ENCODE measurements around the gene SHANK3. TPM values are rescaled to one million over a fixed set of nuclear protein-coding genes. Genes with fewer than 3 reads are reported as not detected.

The SHANK3 gene
- total RNA-seq, 2 experiments from 2014 or later: 0.02 to 0.04 TPM

DNA sequence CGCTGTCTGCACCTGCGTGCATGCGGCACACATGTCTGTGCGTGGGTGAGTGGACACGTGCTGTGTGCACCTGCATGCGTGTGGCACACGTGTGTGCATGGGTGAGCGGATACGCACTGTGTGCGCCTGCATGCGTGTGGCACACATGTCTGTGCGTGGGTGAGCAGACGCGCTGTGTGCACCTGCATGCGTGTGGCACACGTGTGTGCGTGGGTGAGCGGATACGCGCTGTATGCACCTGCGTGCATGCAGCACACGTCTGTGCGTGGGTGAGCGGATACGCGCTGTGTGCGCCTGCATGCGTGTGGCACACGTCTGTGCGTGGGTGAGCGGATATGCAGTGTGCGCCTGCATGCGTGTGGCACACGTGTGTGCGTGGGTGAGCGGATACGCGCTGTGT lies 38.3 kb downstream of the SHANK3 start:
- H3K9me3 Mint-ChIP-seq: no peaks in the 10 kb centered on the region
- POLR2A ChIA-PET: no interaction called here
- H3K4me3 Mint-ChIP-seq: no peak overlapping the region
- CTCF ChIA-PET: no interaction called here
- H3K27me3 Mint-ChIP-seq: peaks cover 2% of the 10 kb centered on the region
- no peaks in the 10 kb centered on the region for H3K4me1 Mint-ChIP-seq
- no peak for DNase-seq
- no peaks in the 10 kb centered on the region for H3K36me3 Mint-ChIP-seq (ENCODE audit: low read depth)
- no peak overlapping the region for H3K27ac Mint-ChIP-seq

DNA sequence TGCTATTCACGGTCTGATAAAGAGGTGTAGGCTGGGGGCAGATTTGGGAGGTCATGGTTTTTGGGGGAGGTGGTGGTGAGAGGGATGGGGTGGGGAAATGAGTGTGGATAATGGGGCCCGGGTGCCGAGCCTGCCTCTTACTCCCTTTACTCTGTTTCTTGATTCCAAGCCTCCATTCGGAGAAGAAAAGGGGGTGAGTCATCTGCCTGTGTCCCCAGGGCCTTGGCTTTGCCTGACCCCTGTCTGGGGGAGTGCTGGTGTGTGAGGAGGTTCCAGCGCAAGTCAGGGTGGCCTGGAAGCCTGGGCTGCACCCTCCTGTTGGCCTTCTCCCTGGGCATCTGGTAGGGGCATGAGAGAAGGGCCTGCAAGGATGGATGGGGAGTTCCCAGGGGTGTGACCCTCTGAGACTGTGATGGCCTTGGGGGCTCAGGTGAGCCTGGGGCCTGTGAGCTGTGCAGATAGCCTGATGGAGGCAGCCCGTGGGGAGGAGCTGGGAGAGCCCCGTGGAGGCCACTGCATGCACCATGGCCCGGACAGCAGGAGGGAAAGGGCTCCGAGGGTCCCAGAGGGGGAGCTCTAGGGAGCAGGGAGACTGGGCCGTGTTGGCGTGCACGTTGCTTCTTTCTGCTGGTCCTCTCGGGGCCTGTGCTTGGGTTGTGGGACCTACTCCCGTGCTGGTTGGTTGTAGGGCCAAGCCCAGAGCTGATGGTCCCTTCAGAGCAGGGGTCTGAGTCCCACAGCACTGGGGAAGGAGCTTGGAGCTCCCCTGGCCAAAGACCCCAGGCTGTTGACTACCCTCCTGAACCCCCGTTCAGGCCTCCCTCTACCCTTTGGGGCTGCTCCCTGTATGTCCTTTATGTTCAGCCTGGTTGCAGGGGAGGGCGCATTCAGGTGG lies 39.1 kb downstream of the SHANK3 start:
- DNase-seq: no peak
- no peak overlapping the region for H3K4me3 Mint-ChIP-seq
- no peaks in the 10 kb centered on the region for H3K36me3 Mint-ChIP-seq (ENCODE audit: low read depth)
- no peaks in the 10 kb centered on the region for H3K4me1 Mint-ChIP-seq
- H3K9me3 Mint-ChIP-seq: no peaks in the 10 kb centered on the region
- ChIA-PET POLR2A (no interaction called here), CTCF (no interaction called here)
- no peak overlapping the region for H3K27ac Mint-ChIP-seq
- peaks cover 2% of the 10 kb centered on the region for H3K27me3 Mint-ChIP-seq

DNA sequence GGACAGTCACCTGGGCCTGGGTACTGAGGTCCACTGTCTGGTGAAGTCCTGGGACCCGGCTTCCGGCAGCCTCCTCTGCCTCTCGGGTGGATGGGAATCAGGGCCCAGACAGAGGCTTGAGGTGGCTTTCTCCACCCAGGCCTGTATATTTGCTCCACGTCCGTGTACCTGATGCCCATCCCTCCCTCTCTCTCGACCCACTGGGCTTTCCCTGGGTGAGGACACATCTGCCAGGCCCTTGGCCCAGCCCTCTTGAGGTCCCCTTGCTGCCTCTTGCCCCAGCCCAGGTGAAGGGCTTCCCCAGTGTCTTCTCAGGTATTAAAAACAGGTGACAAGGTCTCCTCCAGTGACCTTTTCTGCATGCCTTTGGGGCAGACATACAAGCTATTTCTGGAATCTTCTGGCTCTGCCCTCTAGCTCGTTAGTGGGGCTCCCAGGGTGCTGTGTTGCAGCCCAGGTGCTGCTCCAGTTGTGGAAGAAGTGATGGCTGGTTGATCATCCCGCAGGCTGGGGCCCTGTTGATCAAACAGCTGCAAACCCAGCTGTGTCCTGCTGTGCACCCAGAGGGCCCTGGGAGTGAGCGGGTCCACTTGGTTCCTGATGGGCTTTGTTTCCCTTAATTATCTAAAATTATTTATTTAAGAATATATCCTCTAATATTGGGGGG lies 39.9 kb downstream of the SHANK3 start:
- Mint-ChIP-seq H3K27me3 (peaks cover 2% of the 10 kb centered on the region), H3K36me3 (ENCODE audit: low read depth) (no peaks in the 10 kb centered on the region), H3K4me3 (no peak overlapping the region), H3K27ac (no peak overlapping the region), H3K9me3 (no peaks in the 10 kb centered on the region), H3K4me1 (no peaks in the 10 kb centered on the region)
- DNase-seq: no peak
- ChIA-PET CTCF (no interaction called here), POLR2A (no interaction called here)

DNA sequence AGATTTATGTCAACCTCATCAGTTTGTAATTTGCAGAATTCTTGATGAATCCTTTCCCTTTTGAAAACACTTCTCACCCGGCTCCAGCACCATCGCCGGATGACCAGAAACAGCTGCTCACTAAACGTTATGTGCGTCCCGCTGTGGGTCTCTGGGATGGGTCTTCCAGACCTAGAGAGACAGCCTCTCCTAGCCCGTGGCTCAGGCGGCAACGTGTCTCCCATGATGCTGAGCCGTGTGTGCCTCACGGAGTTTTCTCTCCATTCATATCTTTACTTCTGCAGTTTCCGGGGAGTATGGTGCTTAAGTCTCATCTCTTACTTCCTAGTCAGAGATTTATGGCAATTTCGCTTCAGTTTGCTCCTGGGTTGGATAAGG lies 40.4 kb downstream of the SHANK3 start:
- POLR2A ChIA-PET: no interaction called here
- H3K36me3 Mint-ChIP-seq (ENCODE audit: low read depth): no peaks in the 10 kb centered on the region
- H3K4me3 Mint-ChIP-seq: no peak overlapping the region
- no peak overlapping the region for H3K27ac Mint-ChIP-seq
- CTCF ChIA-PET: no interaction called here
- no peaks in the 10 kb centered on the region for H3K9me3 Mint-ChIP-seq
- H3K4me1 Mint-ChIP-seq: no peaks in the 10 kb centered on the region
- peaks cover 2% of the 10 kb centered on the region for H3K27me3 Mint-ChIP-seq
- DNase-seq: no peak

DNA sequence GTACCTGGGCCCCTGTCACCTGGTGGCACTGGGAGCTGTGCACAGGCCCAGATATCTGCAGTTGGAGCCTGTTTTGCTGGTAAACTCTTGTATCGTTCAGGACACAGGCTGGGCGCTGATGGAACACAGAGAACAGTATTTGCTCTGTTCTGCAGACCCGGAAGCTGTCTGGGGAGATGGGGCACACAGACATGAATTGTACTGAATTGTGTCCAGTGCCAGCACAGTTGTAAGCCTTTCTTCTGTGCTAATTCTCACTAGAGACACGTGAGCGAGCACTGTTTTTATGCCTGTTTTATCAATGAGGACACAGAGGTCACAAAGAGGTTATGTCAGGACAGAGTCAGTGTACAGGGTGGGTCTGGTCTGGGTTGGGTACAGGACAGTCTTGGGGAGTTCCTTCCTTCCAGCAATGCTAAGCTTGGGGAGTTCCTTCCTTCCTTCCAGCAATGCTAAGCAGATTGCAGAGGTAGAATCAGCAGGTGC lies 41.0 kb downstream of the SHANK3 start:
- POLR2A ChIA-PET: no interaction called here
- H3K36me3 Mint-ChIP-seq (ENCODE audit: low read depth): no peaks in the 10 kb centered on the region
- peaks cover 2% of the 10 kb centered on the region for H3K27me3 Mint-ChIP-seq
- CTCF ChIA-PET: no interaction called here
- H3K27ac Mint-ChIP-seq: no peak overlapping the region
- H3K4me3 Mint-ChIP-seq: no peak overlapping the region
- no peaks in the 10 kb centered on the region for H3K4me1 Mint-ChIP-seq
- no peak for DNase-seq
- H3K9me3 Mint-ChIP-seq: no peaks in the 10 kb centered on the region

DNA sequence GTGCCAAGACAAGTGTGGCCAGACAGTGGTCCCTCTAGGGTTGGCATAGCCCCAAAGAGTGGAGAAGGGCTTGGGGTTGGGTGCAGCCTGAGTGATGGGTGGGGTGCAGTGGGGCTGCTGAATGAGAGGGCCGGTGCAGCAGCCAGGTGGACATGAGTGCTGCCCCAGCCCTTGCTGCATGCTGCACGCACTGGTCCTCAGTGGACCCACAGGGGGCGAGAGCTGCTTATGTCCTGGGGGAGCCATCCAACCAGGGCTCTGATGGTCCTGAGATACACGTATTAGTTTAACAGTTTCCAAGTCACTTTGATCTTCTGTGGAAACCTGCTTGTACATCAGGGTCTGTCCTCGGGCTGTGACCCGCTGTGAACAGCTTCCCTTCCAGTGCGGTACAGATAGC lies 41.5 kb downstream of the SHANK3 start:
- POLR2A ChIA-PET: no interaction called here

DNA sequence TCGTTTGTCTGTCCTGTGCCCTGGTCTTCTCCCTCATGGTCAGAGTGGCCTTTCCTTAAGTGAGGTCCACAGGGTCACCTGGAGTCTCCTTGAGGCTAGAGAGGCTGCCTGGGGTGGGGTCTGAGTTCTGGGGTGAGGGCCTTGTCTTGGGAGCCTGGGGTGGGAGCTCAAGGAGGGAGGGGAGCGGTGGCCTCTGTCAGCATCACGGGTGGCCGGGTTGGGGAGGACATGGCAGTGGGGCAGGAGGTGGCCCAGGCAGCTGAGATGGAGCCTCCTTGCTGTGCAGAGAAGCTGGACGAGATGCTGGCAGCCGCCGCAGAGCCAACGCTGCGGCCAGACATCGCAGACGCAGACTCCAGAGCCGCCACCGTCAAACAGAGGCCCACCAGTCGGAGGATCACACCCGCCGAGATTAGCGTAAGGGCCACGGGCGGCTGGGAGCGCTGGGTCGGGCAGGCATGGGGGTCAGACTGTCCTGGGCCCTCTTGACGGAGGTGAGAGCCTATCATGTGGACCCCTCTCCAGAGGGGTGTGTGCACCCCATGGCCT lies 42.1 kb downstream of the SHANK3 start:
- ChIA-PET POLR2A (no interaction called here), CTCF (no interaction called here)
- Mint-ChIP-seq H3K36me3 (ENCODE audit: low read depth) (no peaks in the 10 kb centered on the region), H3K27me3 (no peaks in the 10 kb centered on the region), H3K27ac (no peak overlapping the region), H3K4me3 (no peak overlapping the region), H3K9me3 (no peaks in the 10 kb centered on the region), H3K4me1 (no peaks in the 10 kb centered on the region)
- no peak for DNase-seq

More for the DNA sequence above, 41.5 kb downstream of the SHANK3 start:
- Mint-ChIP-seq H3K4me1 (no peaks in the 10 kb centered on the region), H3K36me3 (ENCODE audit: low read depth) (no peaks in the 10 kb centered on the region), H3K4me3 (no peak overlapping the region), H3K27me3 (no peaks in the 10 kb centered on the region), H3K27ac (no peak overlapping the region), H3K9me3 (no peaks in the 10 kb centered on the region)
- DNase-seq: no peak
- CTCF ChIA-PET: no interaction called here

DNA sequence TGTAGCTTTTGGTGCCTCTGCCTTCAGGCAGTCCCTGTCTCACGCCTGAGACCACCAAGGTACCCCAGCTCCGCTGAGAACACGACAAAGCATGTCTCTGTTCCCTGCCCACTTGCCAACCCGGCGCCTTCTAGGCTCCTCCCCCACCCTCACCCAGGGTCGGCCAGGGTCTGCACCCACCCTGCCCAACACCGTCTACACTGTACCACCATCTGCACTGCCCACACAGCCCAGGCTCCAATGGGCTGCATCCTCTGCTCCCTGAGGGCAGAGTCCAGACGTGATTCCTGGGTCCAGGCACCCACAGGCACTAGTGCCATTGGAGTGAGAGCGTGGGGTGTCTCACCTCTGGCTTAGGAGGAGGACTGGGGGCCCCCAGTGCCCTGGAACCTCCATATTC lies 42.6 kb downstream of the SHANK3 start:
- H3K9me3 Mint-ChIP-seq: no peaks in the 10 kb centered on the region
- no peak overlapping the region for H3K27ac Mint-ChIP-seq
- CTCF ChIA-PET: no interaction called here
- no peak for DNase-seq
- H3K4me3 Mint-ChIP-seq: no peak overlapping the region
- H3K4me1 Mint-ChIP-seq: no peaks in the 10 kb centered on the region
- POLR2A ChIA-PET: no interaction called here
- H3K36me3 Mint-ChIP-seq (ENCODE audit: low read depth): no peaks in the 10 kb centered on the region
- no peaks in the 10 kb centered on the region for H3K27me3 Mint-ChIP-seq

DNA sequence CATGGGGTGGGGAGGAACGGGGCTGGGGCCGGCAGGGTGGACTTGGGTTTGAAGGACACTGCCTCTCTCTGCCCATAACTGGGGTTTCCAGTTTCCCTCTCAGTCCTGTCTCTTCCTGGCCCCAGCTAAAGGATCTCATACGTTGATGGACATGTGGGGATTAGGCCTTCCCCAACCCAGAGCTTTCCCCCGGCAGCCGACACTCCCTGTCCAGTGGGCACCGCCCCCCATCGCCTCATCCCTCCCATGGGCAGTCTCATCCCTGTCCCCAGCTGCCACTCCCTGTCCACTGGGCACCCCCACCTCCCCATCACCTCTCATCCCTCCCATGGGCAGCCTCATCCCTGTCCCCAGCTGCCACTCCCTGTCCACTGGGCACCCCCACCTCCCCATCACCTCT lies 43.2 kb downstream of the SHANK3 start:
- H3K27ac Mint-ChIP-seq: no peak overlapping the region

DNA sequence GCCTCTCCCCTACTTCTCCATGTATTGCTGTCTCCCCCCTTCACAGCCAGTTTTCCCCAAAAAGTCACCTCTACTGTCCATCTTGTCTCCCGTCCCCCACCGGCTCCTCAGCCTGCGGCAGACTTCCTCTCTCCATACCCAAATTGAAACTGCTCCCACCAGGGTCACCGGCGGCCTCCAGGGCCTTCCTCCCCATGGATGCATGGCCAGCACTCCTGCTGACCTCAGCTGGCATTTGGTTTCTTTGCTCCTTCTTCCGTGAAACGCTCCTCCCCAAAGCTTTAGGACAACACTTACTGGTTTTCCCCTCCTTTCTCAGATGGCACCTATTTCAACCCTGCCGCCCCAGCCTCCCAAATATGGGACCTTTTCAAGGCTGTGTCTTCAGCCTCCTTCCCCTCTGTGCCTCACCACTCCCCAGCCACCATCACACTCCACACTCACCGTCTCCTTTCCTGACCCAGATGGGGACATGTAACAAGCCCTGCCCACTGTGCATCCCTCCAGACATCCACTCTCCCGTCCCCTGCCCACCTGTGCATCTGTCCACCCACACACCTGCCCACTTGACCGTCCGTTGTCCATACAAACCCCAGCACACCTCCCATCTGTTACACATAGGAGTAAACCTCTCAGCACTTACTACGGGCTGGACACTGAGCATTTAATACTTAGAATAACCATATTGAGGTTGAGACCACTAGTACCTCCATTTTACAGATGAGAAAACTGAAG lies 43.8 kb downstream of the SHANK3 start:
- no peaks in the 10 kb centered on the region for H3K27me3 Mint-ChIP-seq
- no peak for DNase-seq
- no peaks in the 10 kb centered on the region for H3K4me1 Mint-ChIP-seq
- no peak overlapping the region for H3K27ac Mint-ChIP-seq
- H3K9me3 Mint-ChIP-seq: no peaks in the 10 kb centered on the region
- ChIA-PET POLR2A (no interaction called here), CTCF (no interaction called here)
- no peak overlapping the region for H3K4me3 Mint-ChIP-seq
- H3K36me3 Mint-ChIP-seq (ENCODE audit: low read depth): no peaks in the 10 kb centered on the region

More for the DNA sequence above, 43.2 kb downstream of the SHANK3 start:
- Mint-ChIP-seq H3K27me3 (no peaks in the 10 kb centered on the region), H3K4me3 (no peak overlapping the region), H3K9me3 (no peaks in the 10 kb centered on the region), H3K4me1 (no peaks in the 10 kb centered on the region), H3K36me3 (ENCODE audit: low read depth) (no peaks in the 10 kb centered on the region)
- POLR2A ChIA-PET: no interaction called here
- CTCF ChIA-PET: no interaction called here
- no peak for DNase-seq

DNA sequence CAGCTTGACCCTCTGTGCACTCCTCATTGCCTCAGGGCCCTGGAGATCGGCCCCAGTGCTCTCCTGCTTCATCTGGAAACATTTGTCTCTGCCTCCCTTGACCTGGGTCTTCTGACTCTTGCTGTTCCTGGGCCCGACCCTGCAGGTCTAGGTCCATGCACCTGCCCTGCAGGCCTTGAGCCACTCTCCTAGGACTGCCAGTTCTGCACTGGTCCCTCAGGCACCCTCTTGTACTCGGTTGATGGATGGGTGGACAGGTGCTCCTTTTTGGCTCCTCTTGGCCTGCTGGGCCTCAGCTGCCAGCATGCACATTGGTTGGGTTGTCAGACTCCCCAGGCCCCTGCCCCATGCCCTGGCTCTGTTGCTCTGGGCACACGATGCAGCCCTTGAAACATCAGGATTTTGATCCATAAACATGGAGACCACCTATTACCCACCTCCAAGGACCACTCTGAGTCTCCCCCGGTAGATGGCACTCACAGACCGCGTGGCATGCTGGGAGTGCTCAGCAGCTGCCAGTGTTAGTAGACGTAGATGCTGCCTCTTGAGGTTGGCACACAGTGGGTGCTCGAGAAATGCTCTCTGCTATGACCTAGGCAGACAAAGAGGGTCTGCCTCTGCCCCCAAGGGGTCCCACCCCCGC lies 45.2 kb downstream of the SHANK3 start:
- CTCF ChIA-PET: no interaction called here
- no peak overlapping the region for H3K4me3 Mint-ChIP-seq
- POLR2A ChIA-PET: no interaction called here

DNA sequence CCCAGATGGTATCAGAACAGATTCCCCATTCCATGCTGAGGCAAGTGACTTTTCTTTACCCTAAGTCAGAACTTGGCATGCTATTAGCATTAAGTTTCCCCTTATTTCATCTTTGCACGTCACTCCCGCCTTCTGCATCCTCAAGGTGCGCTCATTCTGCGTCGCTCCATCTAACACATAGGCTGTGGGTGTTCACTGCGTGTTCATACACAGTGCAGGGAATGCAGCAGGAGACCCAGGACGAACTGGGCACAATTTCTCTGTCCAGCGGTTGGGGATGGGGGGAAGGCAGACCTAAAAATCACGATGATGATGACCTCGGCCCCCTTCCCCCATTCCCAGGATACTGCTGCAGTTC lies 45.7 kb downstream of the SHANK3 start:
- ChIA-PET POLR2A (no interaction called here), CTCF (no interaction called here)
- no peaks in the 10 kb centered on the region for H3K27me3 Mint-ChIP-seq
- no peaks in the 10 kb centered on the region for H3K36me3 Mint-ChIP-seq (ENCODE audit: low read depth)
- no peak for DNase-seq
- no peak overlapping the region for H3K4me3 Mint-ChIP-seq
- no peak overlapping the region for H3K27ac Mint-ChIP-seq
- H3K9me3 Mint-ChIP-seq: no peaks in the 10 kb centered on the region
- no peaks in the 10 kb centered on the region for H3K4me1 Mint-ChIP-seq

More for the DNA sequence above, 45.2 kb downstream of the SHANK3 start:
- H3K27ac Mint-ChIP-seq: no peak overlapping the region
- no peaks in the 10 kb centered on the region for H3K27me3 Mint-ChIP-seq
- H3K4me1 Mint-ChIP-seq: no peaks in the 10 kb centered on the region
- H3K36me3 Mint-ChIP-seq (ENCODE audit: low read depth): no peaks in the 10 kb centered on the region
- DNase-seq: no peak
- no peaks in the 10 kb centered on the region for H3K9me3 Mint-ChIP-seq

DNA sequence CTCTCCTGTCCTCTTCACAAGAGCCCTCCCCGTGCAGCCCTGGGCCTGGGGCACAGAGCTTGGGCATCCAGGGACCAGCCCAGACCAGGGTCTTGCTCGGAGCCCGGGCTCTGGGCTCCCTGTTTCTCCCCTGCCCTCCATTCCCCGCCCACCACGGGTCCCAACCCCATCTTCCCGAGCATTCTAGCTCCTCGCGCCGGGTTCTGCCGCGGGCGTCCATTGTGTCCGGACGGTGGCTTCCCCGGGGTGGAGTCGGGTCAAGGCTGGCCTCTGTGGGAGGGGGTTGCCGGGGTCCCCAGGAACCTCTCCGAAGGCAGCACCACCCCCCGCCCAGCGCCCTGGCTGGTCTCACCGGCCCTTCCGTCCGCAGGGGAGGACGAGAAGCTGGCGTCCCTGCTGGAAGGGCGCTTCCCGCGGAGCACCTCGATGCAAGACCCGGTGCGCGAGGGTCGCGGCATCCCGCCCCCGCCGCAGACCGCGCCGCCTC lies 47.2 kb downstream of the SHANK3 start:
- Mint-ChIP-seq H3K36me3 (ENCODE audit: low read depth) (no peaks in the 10 kb centered on the region), H3K4me1 (no peaks in the 10 kb centered on the region), H3K27ac (no peak overlapping the region), H3K9me3 (no peaks in the 10 kb centered on the region), H3K4me3 (no peak overlapping the region), H3K27me3 (no peaks in the 10 kb centered on the region)
- POLR2A ChIA-PET: no interaction called here
- CTCF ChIA-PET: no interaction called here
- DNase-seq: no peak
